Gastrocnemius medialis (tissue), 4 donors: ENCODE data around the gene EGLN2. TPM values are rescaled to one million over a fixed set of nuclear protein-coding genes. Genes with fewer than 3 reads are reported as not detected.

Experiments used
- total RNA-seq, 4 donors: library from RNA; depleted of rRNA; stranded (reverse); fragments of >200 nt; gene quantifications; one replicate each; pipeline versions ENCODE4 v1.1.0 to v1.2.3, GENCODE V29; 2016

Gene EGLN2
- total RNA-seq, 4 donors from 2014 or later, result 42.7 to 56.6 (median 47.9) TPM

Other genes with a start within 250 kb of the EGLN2 start
- gene SHKBP1, start 222.3 kb upstream of the EGLN2 start, total RNA-seq, result 10 to 100 TPM; 11.1 to 24.5 (median 23.6) TPM
- 10 to 100 TPM; 34.4 to 46.7 (median 40.5) TPM for gene LTBP4, start 197.8 kb upstream of the EGLN2 start, total RNA-seq
- gene NUMBL, start 108.5 kb upstream of the EGLN2 start, total RNA-seq, result 10 to 100 TPM in 3 of 4 donors, 1 to 10 TPM in 1; 5.5 to 16.7 (median 14.1) TPM
- 10 to 100 TPM; 14.9 to 30.7 (median 20.2) TPM for gene COQ8B, start 82.3 kb upstream of the EGLN2 start, total RNA-seq
- gene ITPKC, start 82.1 kb upstream of the EGLN2 start, total RNA-seq, result 10 to 100 TPM; 14.9 to 34.5 (median 21.8) TPM
- 10 to 100 TPM in 1 of 4 donors, 1 to 10 TPM in 3; 4.2 to 14.6 (median 6.2) TPM for gene ACTMAP, start 48.7 kb upstream of the EGLN2 start, total RNA-seq
- 10 to 100 TPM; 24.3 to 35.2 (median 27.3) TPM for gene SNRPA, start 48.0 kb upstream of the EGLN2 start, total RNA-seq
- not detected for gene MIA, start 23.7 kb upstream of the EGLN2 start, total RNA-seq
- gene RAB4B, start 20.9 kb upstream of the EGLN2 start, total RNA-seq, result 10 to 100 TPM; 14.9 to 27.2 (median 19.7) TPM
- gene CYP2A6, start 51.3 kb downstream of the EGLN2 start, total RNA-seq, result under 1 TPM in 2 of 4 donors, not detected in 2; 0.16 to 0.20 TPM
- not detected for gene CYP2A7, start 83.0 kb downstream of the EGLN2 start, total RNA-seq
- gene CYP2B6, start 192.1 kb downstream of the EGLN2 start, total RNA-seq, result not detected